ENCODE data around the gene OLFML2A. TPM values are rescaled to one million over a fixed set of nuclear protein-coding genes. Genes with fewer than 3 reads are reported as not detected.

Gene OLFML2A
- polyA plus RNA-seq, 1 donor = 175 TPM

- DNase-seq = no peak
Observed at GRCh38 chr9:124779368-124780059, 2.6 kb downstream of the OLFML2A start.

- no peak for DNase-seq
Observed at GRCh38 chr9:124780060-124780756, 3.3 kb downstream of the OLFML2A start.

- DNase-seq = no peak
Observed at GRCh38 chr9:124780757-124781151, 3.8 kb downstream of the OLFML2A start.

- DNase-seq = no peak
Observed at GRCh38 chr9:124781967-124782660, 5.2 kb downstream of the OLFML2A start.

GRCh38 chr9:124782661-124783574, 6.0 kb downstream of the OLFML2A start:
- DNase-seq = no peak

- no peak for DNase-seq
Observed at GRCh38 chr9:124783830-124784229, 6.9 kb downstream of the OLFML2A start.

- no peak for DNase-seq
Observed at GRCh38 chr9:124784509-124784908, 7.6 kb downstream of the OLFML2A start.

- DNase-seq = no peak
Observed at GRCh38 chr9:124786881-124787573, 10.1 kb downstream of the OLFML2A start.

GRCh38 chr9:124788542-124789217, 11.7 kb downstream of the OLFML2A start:
- DNase-seq = no peak

- DNase-seq = no peak
Observed at GRCh38 chr9:124789531-124789930, 12.6 kb downstream of the OLFML2A start.

GRCh38 chr9:124790301-124790700, 13.4 kb downstream of the OLFML2A start:
- no peak for DNase-seq

- DNase-seq = no peak
Observed at GRCh38 chr9:124790801-124791505, 14.0 kb downstream of the OLFML2A start.

GRCh38 chr9:124792257-124793014, 15.5 kb downstream of the OLFML2A start:
- DNase-seq = no peak

- no peak for DNase-seq
Observed at GRCh38 chr9:124793015-124793541, 16.1 kb downstream of the OLFML2A start.

GRCh38 chr9:124794902-124795491, 18.1 kb downstream of the OLFML2A start:
- DNase-seq = no peak

- DNase-seq = no peak
Observed at GRCh38 chr9:124795881-124796431, 19.0 kb downstream of the OLFML2A start.

- DNase-seq = no peak
Observed at GRCh38 chr9:124797343-124798103, 20.6 kb downstream of the OLFML2A start.

All from hindlimb muscle (tissue), 1 donor.